GM18870 (cell line): Measurements from ENCODE around the gene SPRED2.

Experiments used
- ATAC-seq: cut with Tn5 transposase; IDR thresholded peaks from one replicate; pipeline ENCODE4 v1.9.1; 2021; ENCODE audit warnings: moderate library complexity; ENCODE audit not compliant: unreplicated experiment

The SPRED2 gene

DNA sequence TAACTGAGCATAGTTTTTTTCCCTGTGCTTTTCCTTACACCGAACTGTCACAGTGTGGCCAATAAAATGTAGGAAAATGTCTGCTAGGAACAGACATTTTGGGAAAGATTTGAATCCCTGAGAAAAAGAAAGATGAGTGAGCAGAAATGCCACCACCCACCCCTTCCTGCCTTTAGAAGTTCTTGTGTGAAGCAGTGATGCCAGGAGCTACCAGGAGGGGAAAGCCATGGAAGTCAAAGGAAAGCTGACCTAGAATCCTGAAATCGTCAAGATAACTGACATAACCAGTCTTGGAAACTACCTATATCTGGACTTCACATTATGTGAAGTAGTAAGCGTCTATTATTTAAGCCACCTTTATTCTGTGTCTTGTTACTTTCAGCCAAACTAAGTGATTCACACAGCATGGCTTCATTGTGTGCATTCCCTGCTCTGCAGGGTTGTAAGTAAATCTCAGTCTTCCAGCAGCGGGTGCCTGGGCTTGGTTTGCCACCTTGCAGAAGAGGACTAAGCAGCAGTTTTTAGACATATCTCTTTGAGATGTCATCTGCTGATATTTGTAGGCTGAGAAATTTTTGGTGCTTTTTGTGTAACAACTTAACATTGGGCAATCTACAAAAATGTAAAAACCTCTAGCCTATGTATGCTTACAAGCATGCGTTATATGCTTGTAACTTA is 11.2 kb upstream of the SPRED2 start:
- ATAC-seq, result no peak

GRCh38 chr2:65442420-65443020 is 10.1 kb upstream of the SPRED2 start:
- no peak for ATAC-seq

DNA sequence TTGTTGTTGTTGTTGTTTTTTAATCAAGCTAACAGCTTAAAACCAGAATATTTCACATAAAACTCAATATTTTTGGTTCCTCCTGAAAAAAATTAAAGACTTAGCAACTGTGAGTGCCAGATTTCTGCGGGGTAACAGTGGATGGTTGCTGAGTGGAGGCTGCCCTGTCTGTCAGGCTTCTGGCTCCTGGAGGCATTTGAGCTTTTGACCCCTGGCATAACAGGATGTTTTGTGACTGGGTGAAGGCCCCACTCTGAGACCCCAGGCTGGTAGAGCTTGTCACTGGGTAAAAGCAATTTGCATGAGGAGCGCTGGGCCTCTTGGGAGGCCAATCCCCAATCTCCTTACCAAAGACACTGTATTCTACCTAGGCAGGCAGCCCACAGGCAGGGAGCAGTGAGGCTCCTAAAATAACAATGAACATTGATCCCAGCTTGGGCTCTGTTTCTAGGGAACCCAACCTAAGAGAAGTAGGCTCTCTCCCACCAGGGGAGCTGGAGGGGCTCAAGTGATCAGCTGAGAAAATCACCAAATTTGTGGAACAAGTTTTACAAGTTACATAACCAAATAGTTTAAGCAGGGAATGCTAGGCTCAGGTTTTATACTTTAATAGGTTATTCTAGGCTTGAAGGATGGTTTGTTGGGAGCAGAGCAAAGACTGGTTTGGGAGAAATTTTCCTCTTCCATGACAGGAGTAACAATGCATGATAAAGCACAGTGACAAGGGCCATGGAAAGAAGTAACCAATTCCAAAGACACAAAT is 5.9 kb upstream of the SPRED2 start:
- ATAC-seq, result no peak

- no peak for ATAC-seq
Measured at GRCh38 chr2:65437392-65438135, 5.2 kb upstream of the SPRED2 start.

DNA sequence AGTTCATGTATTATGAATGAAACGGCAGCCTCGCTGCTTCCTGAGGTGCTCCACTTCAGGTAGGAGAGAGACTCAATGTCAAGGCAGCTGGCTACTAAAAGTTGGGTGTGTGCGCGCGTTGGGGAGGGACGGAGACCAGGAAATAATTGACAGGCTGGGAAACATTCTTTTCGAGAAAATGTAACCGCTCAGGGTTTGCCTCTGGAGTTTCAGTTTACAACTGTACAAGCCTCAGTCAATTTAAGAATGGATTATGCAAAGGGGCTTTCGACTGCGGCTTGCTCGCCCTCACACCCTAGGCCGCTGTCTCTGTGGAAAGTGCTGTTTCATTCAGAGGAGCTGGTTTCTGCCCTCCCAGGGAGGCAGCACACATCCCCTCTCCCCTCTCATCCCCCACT is 4.4 kb upstream of the SPRED2 start:
- ATAC-seq, result peak; percentile 84

- peak; percentile 27 for ATAC-seq
Measured at GRCh38 chr2:65436169-65436823, 3.9 kb upstream of the SPRED2 start.

- ATAC-seq, result no peak
Measured at GRCh38 chr2:65435625-65436168, 3.3 kb upstream of the SPRED2 start.

GRCh38 chr2:65434592-65435241 is 2.3 kb upstream of the SPRED2 start:
- ATAC-seq, result no peak

DNA sequence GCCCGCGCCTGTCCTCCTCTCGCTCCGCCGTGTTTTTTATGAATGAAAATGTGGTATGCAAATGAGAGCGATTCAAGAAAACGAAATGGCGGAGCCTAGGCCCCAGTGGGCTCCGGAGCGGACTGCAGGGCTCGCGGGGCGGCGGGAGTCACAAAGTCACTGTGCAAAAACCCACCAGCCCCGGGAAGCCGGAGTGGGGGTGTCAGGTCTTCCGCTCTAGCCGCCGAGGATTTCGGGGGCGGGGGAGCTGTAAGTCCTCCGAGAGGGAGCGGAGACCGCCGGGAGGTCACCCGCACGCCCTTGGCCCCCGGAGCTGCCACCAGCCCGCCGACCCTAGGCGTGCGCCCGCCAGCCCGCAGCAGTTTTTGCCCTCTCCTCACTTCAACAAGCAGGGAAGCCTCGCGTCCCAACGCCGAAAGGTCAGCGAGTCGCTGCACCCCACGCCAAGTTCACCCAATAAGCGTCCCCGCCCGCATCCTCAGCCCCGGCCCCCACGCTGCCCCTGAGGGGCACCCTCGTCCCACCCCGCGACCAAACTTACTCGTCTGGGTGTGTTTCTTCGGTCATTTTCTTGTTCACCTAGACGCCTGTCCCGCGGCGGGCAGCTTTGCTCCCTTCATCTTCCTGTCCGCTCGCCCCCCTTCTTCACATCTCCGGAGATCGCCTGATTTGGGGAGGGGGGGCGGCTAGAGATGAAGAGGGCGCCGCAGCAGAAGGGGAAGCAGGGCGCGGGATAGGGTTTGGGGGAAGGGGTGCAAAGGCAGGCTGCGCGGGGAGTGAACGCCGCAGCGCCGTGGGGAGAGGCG is 775 bp downstream of the SPRED2 start:
- ATAC-seq, result peak; percentile 23

DNA sequence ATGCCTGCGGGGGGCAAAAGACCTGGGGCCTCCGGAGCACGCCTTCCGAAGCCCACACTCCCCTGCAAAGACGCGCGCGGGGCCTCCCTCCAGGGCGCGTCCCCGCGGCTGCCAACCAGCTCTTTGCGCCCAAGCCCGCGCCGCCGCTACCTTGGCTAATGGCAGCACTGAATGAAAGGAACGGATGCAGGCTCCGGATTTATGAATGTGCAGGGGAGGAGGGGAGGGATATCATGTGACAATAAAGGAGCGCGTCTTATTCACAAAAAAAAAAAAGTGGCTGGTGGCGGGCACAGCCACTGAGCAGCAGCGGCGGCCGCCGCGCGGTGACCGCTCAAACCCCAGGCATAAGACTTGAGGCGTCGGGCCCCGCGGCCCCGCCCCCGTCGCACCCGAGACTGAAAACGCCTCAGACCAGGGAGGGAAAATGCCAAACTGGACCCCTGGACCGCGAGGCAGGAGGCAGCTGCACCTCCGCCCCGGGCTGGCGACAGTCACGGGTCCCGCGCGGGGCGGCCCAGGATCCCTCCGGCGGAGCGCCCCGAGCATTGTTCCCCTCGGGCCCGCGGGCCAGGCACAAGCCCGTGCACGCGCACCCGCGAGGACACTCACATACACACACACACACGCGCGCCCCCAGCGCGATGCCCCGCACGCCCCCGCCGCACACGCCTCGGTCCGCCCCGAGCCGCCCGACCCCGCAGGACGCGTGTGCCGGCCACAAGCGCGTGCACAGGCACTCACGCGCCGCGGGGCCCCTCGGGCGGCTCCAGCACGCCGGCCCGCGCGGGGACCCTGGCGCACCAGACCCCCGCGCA is 1.6 kb downstream of the SPRED2 start:
- ATAC-seq, result peak; percentile 26

- ATAC-seq, result no peak
Measured at GRCh38 chr2:65429786-65430602, 2.4 kb downstream of the SPRED2 start.

- ATAC-seq, result no peak
Measured at GRCh38 chr2:65427532-65427931, 4.9 kb downstream of the SPRED2 start.

GRCh38 chr2:65425276-65425675 is 7.1 kb downstream of the SPRED2 start:
- ATAC-seq, result no peak

DNA sequence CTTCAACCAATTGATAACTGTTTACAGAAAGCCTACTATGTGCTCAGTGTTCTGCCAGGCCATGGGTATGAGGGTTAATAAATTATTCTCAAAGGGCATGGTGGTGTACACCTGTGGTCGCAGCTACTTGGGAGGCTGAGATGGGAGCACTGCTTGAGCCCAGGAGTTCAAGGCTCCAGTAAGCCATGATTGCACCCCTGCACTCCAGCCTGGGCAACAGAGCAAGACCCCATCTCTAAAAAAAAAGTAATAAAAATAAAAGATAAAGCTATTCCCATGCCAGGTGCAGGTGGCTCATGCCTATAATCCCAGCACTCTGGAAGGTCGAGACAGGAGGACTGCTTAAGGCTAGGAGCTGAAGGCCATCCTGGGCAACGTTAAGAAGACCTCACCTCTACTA is 8.0 kb downstream of the SPRED2 start:
- ATAC-seq, result no peak

DNA sequence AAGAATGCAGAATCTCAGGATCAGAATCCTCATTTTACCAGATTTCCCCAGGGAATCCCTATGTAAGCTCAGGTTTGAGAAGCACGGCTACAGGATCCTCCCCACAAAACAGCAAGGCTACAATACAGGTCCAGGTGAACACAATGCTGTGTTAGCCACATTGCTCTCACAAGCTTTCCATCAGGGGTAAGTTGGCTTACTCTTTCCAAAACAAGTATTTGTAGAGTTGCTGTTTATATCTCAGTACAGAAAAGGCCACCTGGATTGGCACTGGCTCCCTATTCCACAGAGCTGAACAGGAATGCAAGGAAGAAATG is 11.0 kb downstream of the SPRED2 start:
- no peak for ATAC-seq

- ATAC-seq, result peak; percentile 86
Measured at GRCh38 chr2:65420712-65421431, 11.5 kb downstream of the SPRED2 start.

DNA sequence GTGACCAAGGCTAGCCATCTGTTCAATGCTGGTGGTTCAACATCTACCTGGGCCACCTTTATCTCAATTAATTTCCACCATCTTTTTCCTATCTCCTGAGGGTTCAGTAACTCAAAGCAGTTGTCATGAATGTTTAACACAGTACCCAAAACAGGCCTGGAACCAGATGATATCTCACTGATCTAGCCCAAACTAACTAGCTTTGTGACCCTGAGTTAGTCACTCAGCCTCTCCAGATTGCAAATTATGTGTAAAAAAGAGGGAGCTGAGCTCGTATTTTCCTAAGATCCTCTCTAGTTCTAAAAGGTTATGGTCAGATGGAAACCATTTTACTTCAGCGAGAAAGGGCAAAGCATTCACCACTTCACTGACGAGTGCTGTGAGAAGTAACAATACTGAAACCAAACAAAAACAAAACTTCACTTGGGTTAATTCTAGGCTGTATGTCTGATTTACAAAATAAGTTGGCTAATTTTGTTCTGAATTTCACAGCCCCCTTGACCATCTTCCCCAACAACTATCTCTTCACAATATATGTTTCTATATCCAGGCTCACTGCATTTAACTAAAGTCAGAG is 14.8 kb downstream of the SPRED2 start:
- ATAC-seq, result no peak
